Naive B cell (primary cell): ENCODE data around the gene ANXA2. TPM values are rescaled to one million over a fixed set of nuclear protein-coding genes. Genes with fewer than 3 reads are reported as not detected.
A peak's percentile ranks its signal among the peaks of the same experiment; 100 is the strongest.
"Not testable (repeated sequence)": the region's sequence is repeated elsewhere in the genome, so short reads cannot be mapped to it uniquely, and the experiment has no call there.

Experiments used
- ATAC-seq, 2 donors: fragments of 150-1000 bp; cut with Tn5 transposase; 2 replicates each; pipeline ENCODE4 v1.10.0; 2021; ENCODE audit warnings: low read depth in 2 of 2, mild to moderate bottlenecking in 2 of 2, moderate library complexity in 2 of 2
- DNase-seq: peaks from one replicate; pipeline ENCODE4 v3.0.0; 2022
- H3K27ac Mint-ChIP-seq, 6 donors: one replicate each; pipeline ENCODE4 v1.8.0; 2020 to 2022; ENCODE audit warnings: mild to moderate bottlenecking in 6 of 6, mixed read lengths in 6 of 6, moderate library complexity in 5 of 6, inconsistent platforms in 2 of 6
- H3K27me3 Mint-ChIP-seq, 3 donors: one replicate each; pipeline ENCODE4 v1.8.0; 2021 to 2022; ENCODE audit warnings: mixed read lengths in 3 of 3, mild to moderate bottlenecking in 1 of 3
- H3K36me3 Mint-ChIP-seq, 2 donors: one replicate each; pipeline ENCODE4 v1.8.0; 2020 to 2022; ENCODE audit warnings: mixed read lengths in 2 of 2, inconsistent platforms in 1 of 2, mild to moderate bottlenecking in 1 of 2
- H3K4me1 Mint-ChIP-seq, 3 donors: one replicate each; pipeline ENCODE4 v1.8.0; 2020 to 2022; ENCODE audit warnings: mixed read lengths in 3 of 3, inconsistent platforms in 1 of 3, mild to moderate bottlenecking in 1 of 3, moderate library complexity in 1 of 3
- H3K4me3 Mint-ChIP-seq, 8 donors: one replicate each; pipeline ENCODE4 v1.8.0; 2020 to 2022; ENCODE audit warnings: mild to moderate bottlenecking in 8 of 8, mixed read lengths in 8 of 8, moderate library complexity in 8 of 8, inconsistent platforms in 2 of 8
- H3K9me3 Mint-ChIP-seq, 7 donors: one replicate each; pipeline ENCODE4 v1.8.0; 2020 to 2022; ENCODE audit warnings: mixed read lengths in 7 of 7, mild to moderate bottlenecking in 5 of 7, inconsistent platforms in 2 of 7, moderate library complexity in 1 of 7
- polyA plus RNA-seq, 6 donors: library from polyadenylated mRNA; unstranded; fragments of 300-500 nt; fragmentation: Illumina TruSeq; gene quantifications; one replicate each; pipeline ENCODE4 v1.2.3, GENCODE V29; 2021; ENCODE audit warnings: low read depth in 6 of 6

The ANXA2 gene
- polyA plus RNA-seq, 6 donors from 2014 or later, result 111 to 188 (median 148) TPM

DNA sequence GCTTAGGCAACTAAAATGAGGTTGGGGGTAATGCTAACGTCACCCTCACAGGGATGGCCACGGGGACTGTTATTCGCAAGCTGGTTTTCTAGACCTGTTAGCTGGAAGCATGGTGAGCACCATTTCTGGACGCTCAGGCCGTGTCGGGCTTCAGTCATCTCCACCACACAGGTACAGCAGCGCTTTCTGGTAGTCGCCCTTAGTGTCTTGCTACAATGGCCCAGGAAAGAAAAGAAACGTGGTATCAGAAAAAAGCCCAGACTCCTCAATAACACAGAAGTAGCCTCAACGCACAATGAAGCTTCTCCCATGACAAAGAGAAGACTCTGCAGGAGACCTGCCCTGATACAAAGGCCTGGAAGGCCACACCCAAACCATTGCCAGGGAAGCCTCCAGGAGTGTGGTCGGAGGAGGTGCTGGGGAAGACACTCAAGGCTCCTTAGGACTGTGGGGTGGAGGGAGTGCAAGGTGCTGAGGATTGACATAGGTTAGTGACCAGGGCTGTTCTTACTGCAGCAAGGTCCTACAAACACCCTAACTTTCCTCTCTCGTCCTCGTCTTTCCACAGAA, 50.2 kb downstream of the ANXA2 start:
- H3K36me3 Mint-ChIP-seq, result peaks cover 32 to 33% of the 10 kb centered on the region in 2 donors
- H3K27ac Mint-ChIP-seq, result no peak overlapping the region
- H3K4me1 Mint-ChIP-seq, result no peaks in the 10 kb centered on the region
- DNase-seq (no peak), ATAC-seq (no peak)
- no peak overlapping the region for H3K4me3 Mint-ChIP-seq
- no peaks in the 10 kb centered on the region for H3K27me3 Mint-ChIP-seq
- peaks cover 0 to 2% (median 0%) of the 10 kb centered on the region in 7 donors for H3K9me3 Mint-ChIP-seq

DNA sequence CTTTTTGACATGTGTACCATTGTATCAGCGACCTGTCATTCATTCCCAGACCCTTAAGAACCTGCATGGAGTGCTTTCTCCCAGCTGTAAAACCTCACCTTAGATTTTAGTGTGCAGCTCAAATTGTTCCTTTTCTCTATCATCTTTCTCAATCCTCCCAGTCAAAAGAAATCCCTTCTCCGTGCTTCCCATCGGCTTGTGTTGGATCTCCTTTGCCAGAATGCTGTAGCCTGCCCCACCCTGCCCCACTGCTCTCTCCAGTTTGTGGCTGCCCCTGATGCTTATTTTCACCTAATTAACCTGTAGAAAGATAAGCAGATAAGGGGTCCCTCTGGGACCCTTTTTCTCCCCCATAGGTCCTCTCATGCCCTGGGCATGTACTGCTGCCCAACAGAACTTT, 51.1 kb downstream of the ANXA2 start:
- H3K27me3 Mint-ChIP-seq, result peaks cover 0 to 4% (median 0%) of the 10 kb centered on the region in 3 donors
- peak overlapping the region in 1 of 6 donors; percentile 5 for H3K27ac Mint-ChIP-seq
- no peak for ATAC-seq
- H3K4me1 Mint-ChIP-seq, result no peaks in the 10 kb centered on the region
- no peak overlapping the region for H3K4me3 Mint-ChIP-seq
- DNase-seq, result no peak
- peaks cover 0 to 2% (median 0%) of the 10 kb centered on the region in 7 donors for H3K9me3 Mint-ChIP-seq
- peaks cover 27 to 29% of the 10 kb centered on the region in 2 donors for H3K36me3 Mint-ChIP-seq

DNA sequence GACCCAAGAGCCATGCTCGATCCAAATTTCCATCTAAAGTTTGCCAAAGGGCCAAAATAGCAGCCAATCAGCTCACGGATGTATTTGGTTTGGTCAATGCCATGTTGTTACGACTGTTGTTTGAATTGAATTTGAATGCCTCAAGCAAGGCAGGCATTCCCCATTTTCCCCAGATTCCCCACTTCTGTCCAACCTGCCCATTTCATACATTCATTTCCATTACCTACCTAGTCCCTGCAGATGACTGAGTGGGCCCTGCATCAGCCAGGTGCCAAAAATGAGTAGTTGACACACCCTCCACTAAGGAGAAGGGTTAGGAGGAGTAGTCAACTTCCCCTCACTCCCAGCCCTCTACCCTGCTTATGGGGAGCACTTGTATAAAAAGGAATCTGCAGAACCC, 51.7 kb downstream of the ANXA2 start:
- Mint-ChIP-seq H3K27me3 (peaks cover 0 to 10% (median 0%) of the 10 kb centered on the region in 3 donors), H3K36me3 (peaks cover 27 to 29% of the 10 kb centered on the region in 2 donors), H3K9me3 (peaks cover 0 to 2% (median 0%) of the 10 kb centered on the region in 7 donors), H3K4me3 (peak overlapping the region in 1 of 8 donors; percentile 53), H3K4me1 (no peaks in the 10 kb centered on the region), H3K27ac (peak overlapping the region in 1 of 6 donors; percentile 57)
- DNase-seq (no peak), ATAC-seq (no peak)

GRCh38 chr15:60345598-60345997, 52.2 kb downstream of the ANXA2 start:
- Mint-ChIP-seq H3K27ac (no peak overlapping the region), H3K27me3 (peaks cover 0 to 11% (median 3%) of the 10 kb centered on the region in 3 donors), H3K4me3 (no peak overlapping the region), H3K36me3 (peaks cover 22 to 27% of the 10 kb centered on the region in 2 donors), H3K9me3 (peaks cover 0 to 2% (median 0%) of the 10 kb centered on the region in 7 donors), H3K4me1 (no peaks in the 10 kb centered on the region)
- ATAC-seq, result no peak
- DNase-seq, result no peak

GRCh38 chr15:60344987-60345386, 52.8 kb downstream of the ANXA2 start:
- peaks cover 17 to 21% of the 10 kb centered on the region in 2 donors for H3K36me3 Mint-ChIP-seq

GRCh38 chr15:60344461-60344860, 53.3 kb downstream of the ANXA2 start:
- ATAC-seq (no peak), DNase-seq (no peak)
- peaks cover 17 to 21% of the 10 kb centered on the region in 2 donors for H3K36me3 Mint-ChIP-seq
- peaks cover 3 to 16% (median 12%) of the 10 kb centered on the region in 3 donors for H3K27me3 Mint-ChIP-seq
- H3K4me1 Mint-ChIP-seq, result no peaks in the 10 kb centered on the region
- H3K27ac Mint-ChIP-seq, result peak overlapping the region in 2 of 6 donors; percentile 11 to 17
- no peak overlapping the region for H3K4me3 Mint-ChIP-seq
- H3K9me3 Mint-ChIP-seq, result peaks cover 0 to 2% (median 0%) of the 10 kb centered on the region in 7 donors

More at GRCh38 chr15:60344987-60345386, 52.8 kb downstream of the ANXA2 start:
- peaks cover 0 to 2% (median 0%) of the 10 kb centered on the region in 7 donors for H3K9me3 Mint-ChIP-seq
- no peaks in the 10 kb centered on the region for H3K4me1 Mint-ChIP-seq
- no peak overlapping the region for H3K27ac Mint-ChIP-seq
- no peak for DNase-seq
- peaks cover 3 to 16% (median 9%) of the 10 kb centered on the region in 3 donors for H3K27me3 Mint-ChIP-seq
- H3K4me3 Mint-ChIP-seq, result no peak overlapping the region
- no peak for ATAC-seq

DNA sequence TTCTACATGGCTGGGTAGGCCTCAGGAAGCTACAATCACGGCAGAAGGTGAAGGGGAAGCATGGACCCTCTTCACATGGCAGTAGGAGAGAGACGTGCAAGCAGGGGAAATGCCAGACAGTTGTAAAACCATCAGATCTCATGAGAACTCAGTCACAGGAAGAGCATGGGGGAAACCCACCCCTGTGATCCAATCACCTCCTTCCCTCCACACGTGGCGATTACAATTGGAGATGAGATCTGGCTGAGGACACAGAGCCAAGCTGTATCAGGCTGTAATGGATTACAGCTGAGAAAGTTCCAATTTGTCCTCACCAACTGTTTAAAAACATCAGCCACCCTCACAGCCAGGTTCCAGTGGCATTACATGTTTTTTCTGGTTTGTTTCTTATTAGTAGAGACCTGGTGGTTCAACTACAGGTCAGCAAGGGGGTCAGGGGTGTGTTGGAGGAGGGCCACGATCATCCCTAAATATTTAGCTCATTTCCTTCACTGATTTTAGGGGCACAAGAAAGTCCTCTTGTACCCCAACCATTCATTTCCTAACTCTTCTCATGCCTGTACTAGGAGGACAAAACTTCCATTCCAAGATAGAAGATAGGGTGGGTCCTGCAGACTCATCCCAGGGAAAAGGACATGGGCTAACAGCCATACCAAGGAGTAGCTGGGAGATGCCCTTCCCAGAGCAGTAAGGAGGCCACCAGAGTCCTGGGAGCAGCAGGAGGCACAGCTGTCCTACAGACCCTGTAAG, 54.4 kb downstream of the ANXA2 start:
- Mint-ChIP-seq H3K36me3 (peaks cover 12 to 21% of the 10 kb centered on the region in 2 donors), H3K9me3 (peaks cover 0 to 2% (median 0%) of the 10 kb centered on the region in 7 donors), H3K27ac (peak overlapping the region in 1 of 6 donors; percentile 12), H3K27me3 (peaks cover 3 to 16% (median 12%) of the 10 kb centered on the region in 3 donors), H3K4me3 (no peak overlapping the region), H3K4me1 (no peaks in the 10 kb centered on the region)
- ATAC-seq (no peak), DNase-seq (no peak)

DNA sequence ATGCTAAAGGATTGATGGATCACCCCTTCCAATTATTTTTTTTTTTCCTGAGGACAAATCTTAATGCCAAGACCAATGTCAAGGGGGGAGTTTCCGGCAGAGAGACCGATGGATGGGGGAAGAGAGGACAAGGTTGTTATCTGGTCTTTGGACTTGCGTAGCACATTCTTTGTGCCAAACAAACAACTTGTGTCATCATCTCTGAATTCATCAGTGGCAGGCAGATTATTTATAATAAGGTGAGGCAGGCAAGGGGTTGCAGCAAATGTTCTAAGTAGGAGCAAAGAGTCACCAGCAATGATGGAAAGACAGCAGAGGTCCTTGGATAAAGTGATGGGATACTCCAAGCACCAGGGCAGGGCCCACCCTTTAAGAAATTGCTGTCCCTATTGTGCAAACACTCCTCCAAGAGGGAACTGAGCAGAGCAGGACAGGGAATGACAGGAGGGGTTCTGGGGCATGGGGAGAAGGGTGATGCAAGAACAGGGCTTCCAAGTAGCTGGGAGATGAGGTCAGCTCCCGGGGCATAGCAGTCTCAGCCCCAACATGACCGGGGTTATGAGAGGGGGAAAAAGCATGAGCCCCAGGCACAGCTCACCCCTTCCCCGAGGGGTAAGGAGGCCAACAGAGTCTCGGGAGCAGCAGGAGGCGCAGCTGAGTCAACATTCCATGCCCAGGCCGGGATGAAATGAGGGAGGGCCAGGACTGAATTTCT, 57.4 kb downstream of the ANXA2 start:
- H3K4me3 Mint-ChIP-seq, result no peak overlapping the region
- no peaks in the 10 kb centered on the region for H3K4me1 Mint-ChIP-seq
- H3K9me3 Mint-ChIP-seq, result no peaks in the 10 kb centered on the region
- no peak for ATAC-seq
- peaks cover 3 to 16% (median 12%) of the 10 kb centered on the region in 3 donors for H3K27me3 Mint-ChIP-seq
- DNase-seq, result no peak
- H3K36me3 Mint-ChIP-seq, result no peaks in the 10 kb centered on the region
- no peak overlapping the region for H3K27ac Mint-ChIP-seq

DNA sequence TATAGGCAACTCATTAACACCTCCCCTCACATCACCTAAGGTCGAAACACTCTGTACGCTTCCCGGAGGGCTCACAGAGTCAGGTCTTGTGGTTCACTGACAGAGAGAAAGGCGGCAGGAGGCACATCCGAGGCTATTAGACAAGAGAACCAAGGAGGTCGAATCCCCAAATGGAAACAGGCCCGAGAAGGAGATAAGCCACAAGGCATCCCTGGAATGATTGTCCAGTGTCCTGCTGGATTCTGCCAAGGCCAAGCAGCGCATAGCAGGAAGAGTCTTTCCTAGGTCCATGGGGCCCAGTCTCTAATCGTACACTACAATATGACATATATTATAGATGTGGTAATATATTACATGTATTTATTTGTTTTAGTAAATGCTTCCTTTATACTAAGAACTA, 58.5 kb downstream of the ANXA2 start:
- Mint-ChIP-seq H3K4me1 (no peaks in the 10 kb centered on the region), H3K27ac (no peak overlapping the region), H3K9me3 (no peaks in the 10 kb centered on the region), H3K27me3 (peaks cover 3 to 26% (median 12%) of the 10 kb centered on the region in 3 donors), H3K36me3 (no peaks in the 10 kb centered on the region), H3K4me3 (no peak overlapping the region)
- no peak for DNase-seq
- no peak for ATAC-seq

GRCh38 chr15:60338810-60339209, 59.0 kb downstream of the ANXA2 start:
- Mint-ChIP-seq H3K27me3 (peaks cover 6 to 30% (median 15%) of the 10 kb centered on the region in 3 donors), H3K4me3 (no peak overlapping the region), H3K36me3 (no peaks in the 10 kb centered on the region), H3K27ac (no peak overlapping the region), H3K4me1 (no peaks in the 10 kb centered on the region), H3K9me3 (no peaks in the 10 kb centered on the region)
- ATAC-seq (no peak), DNase-seq (no peak)

DNA sequence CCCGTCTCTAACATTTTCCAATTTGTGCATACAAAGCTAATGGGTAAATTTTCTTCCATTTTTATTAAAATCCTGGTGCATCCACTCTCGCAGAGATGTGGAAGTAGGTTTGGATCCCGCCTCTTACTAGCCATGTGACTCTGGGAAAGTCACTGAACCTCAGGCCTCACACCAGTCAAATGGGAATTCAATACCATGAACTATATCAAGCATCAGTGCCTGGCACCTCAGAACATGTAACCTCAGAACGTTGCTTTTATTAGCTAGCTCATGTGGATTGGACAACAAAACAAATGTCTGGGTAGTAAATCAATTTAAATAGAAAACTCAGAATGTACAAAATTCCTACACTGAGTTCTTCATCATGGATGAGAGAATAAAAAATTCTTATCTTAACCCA, 60.7 kb downstream of the ANXA2 start:
- H3K36me3 Mint-ChIP-seq, result no peaks in the 10 kb centered on the region
- H3K9me3 Mint-ChIP-seq, result no peaks in the 10 kb centered on the region
- DNase-seq (no peak), ATAC-seq (no peak)
- no peak overlapping the region for H3K4me3 Mint-ChIP-seq
- H3K27ac Mint-ChIP-seq, result no peak overlapping the region
- H3K4me1 Mint-ChIP-seq, result no peaks in the 10 kb centered on the region
- H3K27me3 Mint-ChIP-seq, result peaks cover 18 to 48% (median 32%) of the 10 kb centered on the region in 3 donors

DNA sequence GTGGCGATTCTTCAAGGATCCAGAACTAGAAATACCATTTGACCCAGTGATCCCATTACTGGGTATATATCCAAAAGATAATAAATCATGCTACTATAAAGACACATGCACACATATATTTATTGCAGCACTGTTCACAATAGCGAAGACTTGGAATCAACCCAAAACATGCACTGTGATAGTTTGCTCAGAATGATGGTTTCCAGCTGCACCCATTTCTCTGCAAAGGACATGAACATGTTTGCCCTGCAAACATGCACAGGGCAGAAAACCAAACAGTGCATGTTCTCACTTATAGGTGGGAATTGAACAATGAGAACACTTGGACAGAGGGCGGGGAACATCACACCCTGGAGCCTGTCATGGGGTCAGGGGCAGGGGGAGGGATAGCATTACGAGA, 62.5 kb downstream of the ANXA2 start:
- H3K4me3 Mint-ChIP-seq, H3K36me3 Mint-ChIP-seq, H3K9me3 Mint-ChIP-seq, DNase-seq, ATAC-seq, H3K27ac Mint-ChIP-seq, H3K4me1 Mint-ChIP-seq: not testable (repeated sequence)
- H3K27me3 Mint-ChIP-seq, result peaks cover 23 to 51% (median 38%) of the 10 kb centered on the region in 3 donors

DNA sequence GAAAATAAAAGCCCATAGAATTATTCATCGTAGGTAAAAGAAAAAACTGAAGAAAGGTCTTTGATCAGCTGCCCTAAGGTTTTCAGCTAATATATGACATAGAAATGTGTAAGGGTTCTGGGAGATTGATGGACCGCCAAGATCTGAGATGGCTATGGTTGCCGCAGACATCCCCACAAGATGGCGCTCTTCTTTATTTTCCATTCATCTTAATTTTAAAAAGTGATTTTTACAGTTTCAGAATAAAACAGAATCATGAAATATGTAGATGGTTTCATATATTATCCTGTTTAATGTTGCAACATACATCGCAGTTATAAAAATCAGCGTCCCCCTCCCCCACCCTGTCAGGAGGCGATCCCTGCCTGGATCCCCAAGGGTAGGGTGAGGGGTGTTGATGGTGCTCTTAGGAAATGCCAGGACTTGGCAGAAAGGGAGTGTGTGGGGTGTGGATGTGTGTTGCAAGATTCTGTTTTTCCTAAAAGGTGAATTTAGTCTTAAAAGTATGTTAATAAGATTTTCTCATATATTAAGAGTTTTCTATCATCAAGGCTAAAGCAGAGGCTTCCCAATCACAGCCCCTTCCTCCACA, 68.8 kb downstream of the ANXA2 start:
- peaks cover 51 to 74% (median 55%) of the 10 kb centered on the region in 3 donors for H3K27me3 Mint-ChIP-seq

More for the DNA sequence above, 68.8 kb downstream of the ANXA2 start:
- Mint-ChIP-seq H3K27ac (no peak overlapping the region), H3K36me3 (no peaks in the 10 kb centered on the region), H3K4me1 (peaks cover 0 to 5% (median 4%) of the 10 kb centered on the region in 3 donors), H3K9me3 (no peaks in the 10 kb centered on the region), H3K4me3 (no peak overlapping the region)
- DNase-seq (no peak), ATAC-seq (no peak)
